HL-60 (cell line): ENCODE results near the gene MAK.
"Not testable (repeated sequence)": the region's sequence is repeated elsewhere in the genome, so short reads cannot be mapped to it uniquely, and the experiment has no call there.

Experiments used
- CTCF ChIP-seq: IDR thresholded peaks from one replicate; pipeline ENCODE4 v1.5.1; 2011; ENCODE audit warnings: low read length, control low read depth, inconsistent platforms; ENCODE audit not compliant: insufficient read depth
- GABPA ChIP-seq: IDR thresholded peaks from 2 replicates; pipeline ENCODE4 v1.6.1; 2012; ENCODE audit warnings: low read depth
- POLR2AphosphoS5 ChIP-seq: IDR thresholded peaks from 2 replicates; pipeline ENCODE4 v1.6.1; 2012; ENCODE audit warnings: low read depth

GRCh38 chr6:10882253-10882630, 43.9 kb upstream of the MAK start:
- TF ChIP-seq CTCF, POLR2AphosphoS5, GABPA: not testable (repeated sequence)
